ENCODE results near the gene IGSF21. TPM values are rescaled to one million over a fixed set of nuclear protein-coding genes. Genes with fewer than 3 reads are reported as not detected.
"Not testable (repeated sequence)": the region's sequence is repeated elsewhere in the genome, so short reads cannot be mapped to it uniquely, and the experiment has no call there.

Gene IGSF21
- total RNA-seq, 1 donor from 2014 or later, result 0.10 TPM

GRCh38 chr1:18407166-18408045 is 299.8 kb downstream of the IGSF21 start:
- DNase-seq, result no peak

- DNase-seq, result no peak
These were observed 301.2 kb downstream of the IGSF21 start for GRCh38 chr1:18408656-18409370.

- no peak for DNase-seq
These were observed 302.1 kb downstream of the IGSF21 start for GRCh38 chr1:18409609-18410237.

- DNase-seq, result no peak
These were observed 302.8 kb downstream of the IGSF21 start for GRCh38 chr1:18410407-18410806.

- no peak for DNase-seq
These were observed 303.7 kb downstream of the IGSF21 start for GRCh38 chr1:18411321-18411720.

GRCh38 chr1:18411820-18412641 is 304.4 kb downstream of the IGSF21 start:
- no peak for DNase-seq

- DNase-seq, result no peak
These were observed 305.3 kb downstream of the IGSF21 start for GRCh38 chr1:18412882-18413353.

- no peak for DNase-seq
These were observed 306.1 kb downstream of the IGSF21 start for GRCh38 chr1:18413541-18414305.

GRCh38 chr1:18414321-18414720 is 306.7 kb downstream of the IGSF21 start:
- DNase-seq, result no peak

GRCh38 chr1:18414872-18415447 is 307.4 kb downstream of the IGSF21 start:
- no peak for DNase-seq

GRCh38 chr1:18415448-18416027 is 307.9 kb downstream of the IGSF21 start:
- no peak for DNase-seq

- DNase-seq, result not testable (repeated sequence)
These were observed 308.5 kb downstream of the IGSF21 start for GRCh38 chr1:18416126-18416525.

GRCh38 chr1:18417316-18418269 is 310.0 kb downstream of the IGSF21 start:
- DNase-seq, result no peak

- DNase-seq, result no peak
These were observed 311.7 kb downstream of the IGSF21 start for GRCh38 chr1:18419113-18419844.

- DNase-seq, result no peak
These were observed 312.2 kb downstream of the IGSF21 start for GRCh38 chr1:18419845-18420184.

- no peak for DNase-seq
These were observed 314.6 kb downstream of the IGSF21 start for GRCh38 chr1:18422076-18422777.

- no peak for DNase-seq
These were observed 315.4 kb downstream of the IGSF21 start for GRCh38 chr1:18422954-18423353.

- DNase-seq, result no peak
These were observed 319.0 kb downstream of the IGSF21 start for GRCh38 chr1:18426580-18426979.
